DOHH2 (cell line): Measurements from ENCODE around the gene APOBEC3G.
"Not testable (repeated sequence)": the region's sequence is repeated elsewhere in the genome, so short reads cannot be mapped to it uniquely, and the experiment has no call there.

Experiments
- H3F3A ChIP-seq: fragments of 200-600 bp; sonication (generic), shearing (Covaris generic); 2 replicates; pipeline ENCODE4 v1.6.0; 2016; ENCODE audit warnings: antibody characterized with exemption, mild to moderate bottlenecking; ENCODE audit not compliant: control insufficient read depth, insufficient read depth
- H3K27ac ChIP-seq: fragments of 200-600 bp; sonication (generic); 2 replicates; pipeline ENCODE4 v1.5.1; 2014; ENCODE audit warnings: low read depth, mild to moderate bottlenecking, low read length, moderate library complexity
- H3K27me3 ChIP-seq: fragments of 200-600 bp; sonication (generic); 2 replicates; pipeline ENCODE4 v1.6.1; 2014; ENCODE audit warnings: mild to moderate bottlenecking, low read length, mixed read lengths; ENCODE audit not compliant: control insufficient read depth
- H3K36me3 ChIP-seq: fragments of 200-600 bp; sonication (generic); 2 replicates; pipeline ENCODE4 v1.6.1; 2014; ENCODE audit warnings: mild to moderate bottlenecking, low read length, moderate library complexity, mixed read lengths; ENCODE audit not compliant: control insufficient read depth
- H3K4me1 ChIP-seq: fragments of 200-600 bp; sonication (generic); 2 replicates; pipeline ENCODE4 v1.6.1; 2014; ENCODE audit warnings: mild to moderate bottlenecking, low read length, mixed read lengths; ENCODE audit not compliant: control insufficient read depth
- H3K4me2 ChIP-seq: fragments of 200-600 bp; sonication (generic); 2 replicates; pipeline ENCODE4 v1.6.0; 2014; ENCODE audit warnings: mild to moderate bottlenecking, low read length, moderate library complexity
- H3K4me3 ChIP-seq: fragments of 200-600 bp; sonication (generic); 2 replicates; pipeline ENCODE4 v1.5.1; 2014; ENCODE audit warnings: mild to moderate bottlenecking, low read length, mixed read lengths
- H3K79me2 ChIP-seq: fragments of 200-600 bp; sonication (generic); 2 replicates; pipeline ENCODE4 v1.6.1; 2014; ENCODE audit warnings: mild to moderate bottlenecking, low read length, mixed read lengths; ENCODE audit not compliant: control insufficient read depth
- H3K9me2 ChIP-seq: fragments of 200-600 bp; sonication (generic); replicated peaks from 2 replicates; pipeline ENCODE4 v1.6.1; 2014; ENCODE audit warnings: mild to moderate bottlenecking, low read length, mixed read lengths; ENCODE audit not compliant: control insufficient read depth
- H3K9me3 ChIP-seq: fragments of 200-600 bp; sonication (generic); 2 replicates; pipeline ENCODE4 v1.6.1; 2014; ENCODE audit warnings: antibody characterized with exemption, low read length, mixed read lengths; ENCODE audit not compliant: control insufficient read depth, insufficient read depth
- H4K20me1 ChIP-seq: fragments of 200-600 bp; sonication (generic); 2 replicates; pipeline ENCODE4 v1.6.0; 2014; ENCODE audit warnings: low read depth, mild to moderate bottlenecking, antibody characterized with exemption, low read length, moderate library complexity; ENCODE audit not compliant: control insufficient read depth, insufficient read depth
- CTCF ChIP-seq: fragments of 200-600 bp; sonication (generic); IDR thresholded peaks from one replicate; pipeline ENCODE4 v1.5.1; 2014; ENCODE audit warnings: antibody characterized with exemption, mild to moderate bottlenecking, low read depth, low read length; ENCODE audit not compliant: poor library complexity, severe bottlenecking
- EZH2phosphoT487 ChIP-seq: fragments of 200-600 bp; sonication (generic); IDR thresholded peaks from 2 replicates; pipeline ENCODE4 v1.6.1; 2017; ENCODE audit warnings: borderline replicate concordance, mild to moderate bottlenecking, antibody characterized with exemption, low read length, moderate library complexity, mixed read lengths

Gene APOBEC3G

GRCh38 chr22:39055658-39056057 is 21.4 kb upstream of the APOBEC3G start:
- H3K4me1 ChIP-seq: peaks cover 16% of the 10 kb centered on the region
- no peak overlapping the region for H3K4me2 ChIP-seq
- no peaks in the 10 kb centered on the region for H3K27me3 ChIP-seq
- H3K9me3 ChIP-seq: no peaks in the 10 kb centered on the region
- H4K20me1 ChIP-seq: no peaks in the 10 kb centered on the region
- no peak overlapping the region for H3K27ac ChIP-seq
- H3K4me3 ChIP-seq: no peak overlapping the region
- H3K36me3 ChIP-seq: no peaks in the 10 kb centered on the region
- no peak for TF ChIP-seq CTCF
- TF ChIP-seq EZH2phosphoT487: no peak
- H3F3A ChIP-seq: no peaks in the 10 kb centered on the region
- no peaks in the 10 kb centered on the region for H3K79me2 ChIP-seq
- no peaks in the 10 kb centered on the region for H3K9me2 ChIP-seq

GRCh38 chr22:39061290-39061689 is 15.8 kb upstream of the APOBEC3G start:
- H3K9me2 ChIP-seq, H3K79me2 ChIP-seq, H3K27ac ChIP-seq, H3K27me3 ChIP-seq, H3K9me3 ChIP-seq, H4K20me1 ChIP-seq, H3K36me3 ChIP-seq: not testable (repeated sequence)
- 0 out of 2 replicates have a peak overlapping the region, but pooled peaks have one; percentile 2 for H3K4me3 ChIP-seq
- peak overlapping the region; percentile 49 for H3K4me2 ChIP-seq
- peaks cover 23% of the 10 kb centered on the region for H3F3A ChIP-seq
- H3K4me1 ChIP-seq: peaks cover 69% of the 10 kb centered on the region

DNA sequence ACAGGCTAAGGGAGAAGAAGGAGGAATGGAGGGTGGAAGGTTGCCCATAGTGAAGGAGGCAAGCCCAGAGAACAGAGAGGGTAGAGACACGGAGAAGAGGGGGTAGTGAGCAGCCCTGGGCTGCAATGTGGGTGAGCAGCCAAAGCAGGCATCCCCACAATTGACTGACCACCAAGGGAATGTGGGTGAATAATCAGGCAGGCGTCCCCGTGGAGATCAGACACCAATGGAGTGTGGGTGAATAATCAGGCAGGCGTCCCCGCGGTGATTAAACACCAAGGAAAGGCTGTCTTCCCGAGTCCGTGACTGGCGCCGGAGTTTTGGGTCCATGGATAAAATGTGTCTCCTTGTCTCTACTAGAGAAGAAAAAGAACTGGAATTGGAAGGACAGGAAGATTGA is 15.1 kb upstream of the APOBEC3G start:
- H3K27me3 ChIP-seq, H3K9me3 ChIP-seq, H3K79me2 ChIP-seq, H4K20me1 ChIP-seq, H3K4me3 ChIP-seq, H3K36me3 ChIP-seq, H3K27ac ChIP-seq, H3K9me2 ChIP-seq: not testable (repeated sequence)
- Histone ChIP-seq H3K4me2 (peak overlapping the region; percentile 49), H3K4me1 (peaks cover 69% of the 10 kb centered on the region), H3F3A (peaks cover 28% of the 10 kb centered on the region)

- not testable (repeated sequence) for H4K20me1 ChIP-seq, H3K9me2 ChIP-seq, H3K27me3 ChIP-seq, H3K9me3 ChIP-seq
- peak overlapping the region; percentile 99 for H3K27ac ChIP-seq
- H3K36me3 ChIP-seq: peaks cover 25% of the 10 kb centered on the region
- peaks cover 31% of the 10 kb centered on the region for H3F3A ChIP-seq
- H3K4me2 ChIP-seq: peak overlapping the region; percentile 74
- peaks cover 77% of the 10 kb centered on the region for H3K4me1 ChIP-seq
- H3K4me3 ChIP-seq: peak overlapping the region; percentile 78; the same call in 1 of the 2 replicates
- peaks cover 27% of the 10 kb centered on the region for H3K79me2 ChIP-seq
Observed at GRCh38 chr22:39063904-39064303, 13.2 kb upstream of the APOBEC3G start.

DNA sequence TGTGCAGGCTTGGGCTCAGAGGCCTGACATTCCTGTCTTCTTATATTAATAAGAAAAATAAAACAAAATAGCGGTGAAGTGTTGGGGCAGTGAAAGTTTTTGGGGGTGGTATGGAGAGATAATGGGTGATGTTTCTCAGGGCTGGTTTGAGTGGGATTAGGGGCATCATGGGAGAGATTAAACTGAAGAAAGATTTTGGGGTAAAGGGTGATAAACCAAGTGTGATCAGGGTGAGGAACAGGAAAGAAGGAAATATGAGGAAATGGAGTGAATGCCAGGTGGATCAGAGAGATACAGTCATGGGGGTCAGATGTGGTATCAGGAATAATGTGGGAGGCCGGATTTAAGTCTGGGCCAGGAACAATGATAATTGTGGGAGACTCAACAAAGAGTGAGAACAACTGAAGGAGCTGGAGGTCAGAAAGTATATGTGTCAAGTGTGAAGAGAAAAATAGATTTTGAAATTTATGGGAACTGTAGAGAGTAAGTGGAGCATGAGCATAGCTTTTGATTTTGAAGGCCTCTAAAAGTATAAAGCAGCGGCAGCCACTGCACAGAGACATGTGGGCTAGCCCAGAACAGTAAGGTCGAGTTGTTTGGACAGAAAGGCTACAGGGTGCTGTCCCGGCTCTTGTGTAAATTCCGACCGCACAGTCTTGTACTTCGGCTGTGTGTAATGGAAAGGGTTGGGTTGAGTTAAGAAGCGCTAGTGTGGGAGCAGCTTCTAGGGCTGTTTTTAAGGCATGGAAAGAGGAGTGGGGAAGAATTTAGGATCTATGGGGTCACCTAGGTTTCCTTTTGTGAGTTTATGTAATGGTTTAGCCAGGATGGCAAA is 10.4 kb upstream of the APOBEC3G start:
- not testable (repeated sequence) for H3K9me2 ChIP-seq, H3K9me3 ChIP-seq, H4K20me1 ChIP-seq, H3K27me3 ChIP-seq
- Histone ChIP-seq H3K79me2 (peaks cover 46% of the 10 kb centered on the region), H3K36me3 (peaks cover 32% of the 10 kb centered on the region), H3K4me1 (peaks cover 94% of the 10 kb centered on the region), H3K4me2 (peak overlapping the region; percentile 74), H3K4me3 (peak overlapping the region; percentile 78), H3F3A (peaks cover 38% of the 10 kb centered on the region), H3K27ac (peak overlapping the region; percentile 99)
